NT2/D1 (cell line): Measurements from ENCODE around the gene SNRPN.

Experiments
- SUZ12 ChIP-seq: IDR thresholded peaks from 2 replicates; pipeline ENCODE4 v1.6.1; 2011; ENCODE audit not compliant: insufficient read length, insufficient read depth; ENCODE audit errors: extremely low read depth
- YY1 ChIP-seq: IDR thresholded peaks from 2 replicates; pipeline ENCODE4 v1.6.1; 2011; ENCODE audit not compliant: insufficient read length, insufficient read depth

DNA sequence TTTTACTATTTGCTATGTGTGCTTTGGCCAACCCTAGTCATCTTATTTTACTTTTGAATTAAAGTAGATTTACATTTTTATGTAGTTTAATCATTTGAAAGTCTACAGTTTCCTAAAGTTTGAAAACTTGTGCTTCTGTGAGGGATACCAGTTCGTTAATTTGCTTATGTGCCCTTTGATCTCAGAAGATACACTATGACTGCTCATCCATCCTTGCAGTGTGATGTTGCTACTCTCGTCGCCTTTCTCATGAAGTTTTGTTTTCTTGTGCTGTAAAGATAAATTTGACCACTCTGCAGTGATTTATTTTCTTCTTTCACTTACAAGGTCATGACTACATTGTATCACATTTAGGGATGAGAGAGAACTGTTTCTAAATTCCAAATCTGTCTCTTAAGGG lies 16.3 kb downstream of the SNRPN start:
- TF ChIP-seq YY1, result no peak
- no peak for TF ChIP-seq SUZ12
